ENCODE measurements around the gene PSMB10.
A peak's percentile ranks its signal among the peaks of the same experiment; 100 is the strongest.
"Not testable (repeated sequence)": the region's sequence is repeated elsewhere in the genome, so short reads cannot be mapped to it uniquely, and the experiment has no call there.

Gene PSMB10

DNA sequence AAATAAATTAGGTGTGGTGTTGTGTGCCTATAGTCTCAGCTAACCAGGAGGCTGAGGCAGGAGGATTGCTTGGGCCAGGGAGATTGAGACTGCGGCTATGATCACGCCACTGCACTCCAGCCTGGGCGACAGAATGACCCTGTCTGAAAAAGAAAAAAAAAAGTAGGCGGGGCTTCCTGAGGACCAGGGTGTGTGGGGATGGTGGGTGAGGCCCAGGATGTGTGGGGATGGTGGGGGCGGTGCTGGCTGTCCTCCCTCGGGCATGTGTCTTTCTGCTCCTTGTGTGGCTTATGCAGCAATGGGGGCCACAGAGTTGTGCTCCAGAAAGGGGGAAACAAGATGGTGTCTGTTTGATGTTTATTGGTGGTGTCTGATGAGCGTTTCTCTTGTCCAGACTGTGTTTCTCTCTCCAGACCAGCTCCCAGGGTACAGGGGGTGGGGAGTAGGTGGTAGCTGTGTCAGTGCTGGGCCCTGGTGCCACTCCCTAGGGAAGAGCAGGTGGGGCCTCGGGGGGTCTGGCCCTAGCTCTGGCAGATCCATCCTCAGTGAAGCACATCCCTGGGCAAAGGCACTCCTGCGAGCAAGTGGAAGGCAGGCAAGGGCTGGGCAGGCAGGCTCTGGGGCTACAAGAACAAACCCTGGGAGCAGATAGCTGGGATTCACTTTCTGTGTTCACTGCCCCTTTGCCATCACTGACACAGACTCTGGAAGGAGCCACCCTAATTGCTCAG is 5.0 kb upstream of the PSMB10 start:
- DNase-seq = no peak

DNA sequence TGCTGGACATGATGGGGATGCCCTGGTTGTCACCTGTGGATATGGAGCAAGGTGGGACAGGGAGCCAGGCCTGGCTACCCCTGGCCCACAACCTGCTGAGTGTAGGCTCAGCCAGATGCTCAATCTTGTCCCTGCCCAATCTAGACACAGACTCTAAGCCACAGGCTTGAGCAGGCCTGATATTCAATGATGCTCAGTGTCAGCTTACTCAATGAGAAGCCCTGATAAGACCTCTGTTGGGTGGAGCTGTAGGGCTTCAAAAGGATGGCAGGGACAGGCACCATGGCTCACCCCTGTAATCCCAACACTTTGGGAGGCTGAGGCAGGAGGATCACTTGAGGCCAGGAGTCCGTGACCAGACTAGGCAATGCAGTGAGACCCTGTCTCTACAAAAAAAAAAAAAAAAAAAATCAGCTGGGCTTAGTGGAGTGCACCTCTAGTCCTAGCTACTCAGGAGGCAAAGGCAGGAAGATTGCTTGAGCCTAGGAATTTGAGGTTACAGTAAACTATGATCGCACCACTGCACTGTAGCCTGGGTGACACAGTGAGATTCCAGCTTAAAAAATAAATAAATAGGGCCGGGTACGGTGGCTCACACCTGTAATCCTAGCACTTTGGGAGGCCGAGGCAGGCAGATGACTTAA is 3.9 kb upstream of the PSMB10 start:
- DNase-seq = no peak

DNA sequence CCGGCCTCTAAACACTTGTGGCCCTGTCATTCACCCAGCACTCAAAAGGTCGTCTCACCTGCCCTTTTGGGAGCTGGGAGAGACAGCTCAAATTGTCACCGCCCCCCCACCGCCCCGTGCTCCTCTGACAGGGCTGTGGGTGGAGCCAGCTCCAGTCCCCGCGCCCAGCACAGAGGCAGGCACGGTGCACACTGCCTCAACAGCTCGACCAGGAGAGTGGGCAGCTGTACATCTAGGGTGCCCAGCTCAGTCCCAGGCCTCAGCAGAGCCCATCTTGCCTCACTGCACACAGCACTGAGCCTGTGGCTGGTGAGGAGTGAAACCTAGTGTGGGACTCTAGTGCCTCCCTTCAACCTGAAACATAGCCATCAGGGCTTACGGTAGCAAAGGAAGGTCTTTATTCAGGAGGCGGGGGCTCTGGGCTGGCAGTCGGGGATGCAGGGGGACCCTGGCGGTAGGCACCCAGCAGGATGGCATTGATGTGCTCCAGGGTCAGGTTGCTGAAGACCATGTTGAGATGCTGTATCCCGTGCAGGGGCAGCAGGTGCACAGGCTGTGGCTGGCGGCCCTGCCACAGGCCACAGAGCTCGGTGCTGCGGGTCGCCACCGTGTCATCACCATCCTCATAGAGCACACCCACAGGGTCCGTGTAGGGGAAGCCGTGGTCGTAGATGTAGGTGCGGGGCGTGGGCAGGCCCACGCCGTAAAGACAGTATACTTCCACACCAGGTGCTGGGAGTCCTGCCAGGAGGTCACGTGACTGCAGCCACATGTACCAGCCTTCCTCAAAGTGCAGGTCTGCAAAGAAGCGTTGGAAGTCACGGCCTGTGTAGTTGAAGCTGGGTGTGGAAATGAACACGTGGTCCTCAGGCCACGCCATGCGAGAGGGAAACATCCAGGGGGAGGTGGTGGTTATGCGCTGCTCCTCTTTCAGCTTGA is 3.1 kb upstream of the PSMB10 start:
- DNase-seq = no peak

DNA sequence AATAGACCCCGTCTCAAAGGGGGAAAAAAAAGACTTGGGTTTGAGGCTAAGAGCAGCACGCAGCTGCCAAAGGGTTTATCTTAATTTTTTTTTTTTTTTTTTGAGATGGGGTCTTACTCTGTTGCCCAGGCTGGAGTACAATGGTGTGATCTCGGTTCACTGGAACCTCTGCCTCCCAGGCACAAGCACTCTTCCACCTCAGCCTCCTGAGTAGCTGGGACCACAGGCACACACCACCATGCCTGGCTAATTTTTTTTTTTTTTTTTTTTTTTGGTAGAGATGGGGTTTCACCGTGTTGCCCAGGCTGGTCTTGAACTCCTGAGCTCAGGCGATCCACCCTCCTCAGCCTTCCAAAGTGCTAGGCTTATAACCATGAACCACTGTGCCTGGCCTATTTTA is 1.1 kb upstream of the PSMB10 start:
- DNase-seq = not testable (repeated sequence)

DNA sequence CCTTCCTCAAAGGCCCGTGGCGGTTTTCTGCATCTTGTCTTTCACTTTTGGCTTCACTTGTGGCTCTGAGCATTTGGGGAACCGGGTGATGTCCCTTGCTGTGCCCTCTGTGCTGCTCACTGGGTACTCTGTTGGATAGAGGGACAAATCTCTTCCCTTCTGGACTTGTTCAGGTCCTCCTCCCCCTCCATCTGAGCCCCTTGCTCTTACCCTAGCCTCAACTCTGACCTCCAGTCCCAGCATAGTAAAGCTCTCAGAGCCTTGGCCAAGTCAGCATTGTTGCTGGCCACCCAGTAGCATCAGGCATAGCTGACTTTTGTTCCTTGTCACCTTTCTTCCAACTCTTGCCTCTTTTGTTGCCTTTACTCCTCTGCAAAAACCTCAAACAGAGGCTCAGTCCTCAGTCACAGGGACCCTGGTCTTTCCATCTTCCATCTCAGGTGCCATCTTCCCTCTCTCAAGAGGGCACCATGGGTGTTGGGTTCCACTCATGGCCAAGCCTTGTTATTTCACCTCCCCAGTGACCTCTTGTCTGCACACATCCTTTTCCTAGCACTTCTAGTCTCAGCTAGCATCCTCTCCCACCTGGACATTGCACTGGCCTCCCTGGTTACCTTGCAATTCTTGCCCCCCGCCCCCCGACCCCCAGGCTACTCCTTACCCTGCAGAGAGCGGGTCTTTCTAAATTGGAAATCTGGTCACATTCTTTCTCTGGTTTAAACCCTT is 393 bp upstream of the PSMB10 start:
- no peak for DNase-seq

DNA sequence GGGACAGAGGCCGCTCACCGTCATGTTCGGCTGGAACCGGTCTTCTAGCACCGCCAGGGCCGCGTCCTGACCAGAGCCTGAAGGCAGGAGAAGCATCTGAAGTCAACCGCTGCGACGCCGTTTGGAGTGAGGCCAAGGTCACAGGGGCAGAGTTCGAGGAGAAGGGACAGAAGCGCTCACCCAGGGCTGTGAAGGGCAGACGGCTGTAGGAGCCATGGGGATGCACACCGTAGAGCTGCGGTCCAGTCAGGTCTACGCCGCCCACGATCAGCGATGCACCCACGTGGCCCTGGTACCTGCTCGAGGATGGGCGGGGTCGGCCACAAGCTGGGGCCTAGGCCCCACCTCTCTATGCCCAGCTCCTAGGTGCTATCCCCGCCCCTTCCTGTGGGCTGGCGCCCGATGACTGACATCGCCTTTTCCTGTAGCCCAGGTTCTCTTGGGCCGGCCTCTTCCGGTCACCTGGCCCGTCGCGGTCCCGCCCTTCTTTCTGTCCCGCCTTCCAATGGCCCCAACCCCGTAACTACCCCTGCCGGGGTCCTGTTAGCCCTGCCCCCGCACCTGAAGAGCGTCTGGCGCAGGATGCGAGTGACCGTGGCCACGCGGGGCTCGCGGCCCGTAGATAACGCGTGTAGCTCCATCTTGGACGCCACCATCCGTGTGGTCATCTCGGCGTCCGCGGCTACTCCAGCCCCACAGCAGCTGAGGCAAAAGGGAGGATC is 1.1 kb downstream of the PSMB10 start:
- peak; percentile 96 for DNase-seq

DNA sequence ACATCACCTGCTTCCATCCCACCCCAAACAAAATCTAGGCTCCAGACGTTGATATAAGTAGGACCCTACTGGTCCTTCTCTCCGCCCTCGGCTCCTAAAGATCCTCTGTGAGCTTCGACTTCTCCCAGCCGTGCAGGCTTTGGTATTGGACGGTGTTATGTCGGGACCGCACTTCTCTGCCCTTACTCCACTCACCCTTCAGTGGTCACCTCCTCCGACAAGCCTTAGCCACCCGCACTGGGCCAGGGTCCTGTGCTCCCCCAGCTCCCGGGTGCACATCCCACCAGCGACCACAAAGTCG is 1.6 kb downstream of the PSMB10 start:
- no peak for DNase-seq

DNA sequence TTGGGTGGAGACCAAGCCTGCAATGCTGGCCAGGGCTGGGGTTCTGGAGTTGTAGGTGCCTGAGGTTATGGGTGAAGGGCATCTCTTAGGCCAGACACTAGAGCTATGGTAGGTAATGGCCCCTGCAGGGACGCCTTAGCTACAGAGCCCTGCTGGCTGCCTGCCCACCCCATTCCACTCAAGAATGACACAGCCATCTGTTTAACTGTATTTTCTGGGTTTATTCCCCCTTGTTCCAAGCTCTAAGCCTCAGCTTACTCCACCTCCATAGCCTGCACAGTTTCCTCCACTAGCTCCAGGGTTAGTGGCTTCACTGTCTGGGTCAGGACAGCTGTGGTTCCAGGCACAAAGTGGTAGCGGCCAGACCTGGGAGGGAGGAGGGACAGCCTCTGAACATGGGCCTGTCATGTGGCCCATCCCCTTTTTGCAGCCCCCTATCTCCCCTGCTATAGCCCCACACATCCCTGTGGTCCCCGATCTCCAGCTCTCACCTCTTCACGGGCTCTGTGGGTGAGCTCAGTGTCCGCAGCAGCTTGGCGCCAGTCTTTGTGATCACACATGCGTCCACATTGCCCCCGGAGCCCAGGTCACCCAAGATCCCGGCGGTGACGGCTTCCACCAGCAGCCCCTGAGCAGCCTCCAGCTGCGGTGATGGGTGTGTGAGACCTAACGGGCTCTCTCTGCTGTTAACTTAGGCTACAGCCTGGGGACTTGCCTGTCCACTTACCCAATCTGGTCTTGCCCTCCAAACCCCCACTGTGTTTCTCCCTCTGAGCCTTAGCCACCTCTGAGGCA is 2.1 kb downstream of the PSMB10 start:
- no peak for DNase-seq

DNA sequence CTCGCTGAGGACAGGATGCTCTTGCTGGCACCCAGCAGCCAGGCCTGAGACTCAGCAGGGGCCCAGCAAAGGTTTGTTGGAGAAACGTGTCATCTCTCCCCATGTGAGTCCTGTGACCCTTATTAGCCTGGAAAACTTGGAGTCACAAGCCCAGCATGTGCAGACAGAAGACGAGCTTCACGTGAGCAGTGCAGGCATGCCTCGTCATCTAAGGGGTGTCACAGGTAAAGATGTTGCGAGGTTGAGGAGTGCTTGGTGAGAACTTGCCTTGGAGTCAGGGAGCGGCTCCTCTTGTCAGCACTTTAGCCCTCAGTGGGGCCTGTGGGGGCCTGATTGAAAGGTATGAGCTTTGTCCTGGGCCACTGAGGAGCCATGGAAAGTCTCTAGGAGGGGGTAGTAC is 2.8 kb downstream of the PSMB10 start:
- DNase-seq = no peak

DNA sequence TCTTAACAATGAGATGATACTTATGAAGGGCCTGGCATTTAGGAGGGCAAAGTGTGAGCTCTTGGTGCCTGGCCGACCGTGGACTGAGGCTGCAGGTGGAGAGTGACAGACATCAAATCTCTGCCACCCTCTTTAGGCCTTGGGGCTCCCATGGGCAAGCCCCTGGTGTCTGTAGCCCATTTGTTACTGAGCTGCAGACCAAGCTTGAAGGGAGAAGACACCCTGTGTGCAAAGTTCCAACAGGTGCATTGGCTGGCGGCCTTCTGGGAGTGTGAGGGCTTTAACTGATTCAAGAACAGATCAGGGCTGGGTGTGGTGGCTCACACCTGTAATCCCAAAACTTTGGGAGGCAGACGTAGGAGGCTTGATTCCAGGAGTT is 4.2 kb downstream of the PSMB10 start:
- no peak for DNase-seq

DNA sequence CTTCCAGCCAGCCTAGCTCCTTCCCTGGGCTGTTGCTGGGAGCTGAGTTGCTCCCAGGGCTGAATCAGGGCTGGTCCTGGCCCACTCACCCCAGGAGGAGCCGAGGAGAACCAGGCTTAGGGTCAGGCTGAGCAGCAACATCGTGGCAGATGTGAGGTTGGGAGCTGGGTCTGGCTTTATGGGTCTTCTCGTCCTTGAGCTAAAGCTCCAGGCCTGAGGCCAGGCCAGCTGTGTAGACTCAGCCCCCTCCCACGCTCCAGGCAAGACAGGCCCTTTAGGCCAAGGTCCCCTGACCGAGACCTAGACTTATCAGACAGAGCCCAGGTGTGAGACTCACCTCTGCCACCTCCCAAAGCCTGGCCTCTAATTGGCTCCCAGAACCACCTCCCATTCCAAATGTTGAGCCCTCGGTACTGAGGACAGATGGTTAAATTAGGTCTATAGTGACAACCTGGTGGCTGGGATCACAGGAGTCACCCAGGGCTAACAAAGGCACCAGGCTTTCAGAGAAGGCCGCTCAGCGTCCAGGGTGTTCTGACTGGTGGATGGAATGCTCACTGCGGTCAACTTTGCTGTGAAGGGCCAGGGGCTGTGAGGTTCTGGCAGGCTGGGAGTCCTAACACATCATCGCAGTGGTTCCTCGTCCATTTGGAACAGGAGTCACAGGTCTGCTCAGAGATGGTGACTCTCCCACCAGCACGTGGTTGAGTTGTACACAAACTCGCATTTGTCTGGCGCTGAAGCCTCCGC is 4.8 kb downstream of the PSMB10 start, which contains the start of gene CTRL:
Gene CTRL (minus strand): TSS at position 151 of the 750 bp plus-strand sequence. CDS start 10 bp downstream, at position 141.
- no peak for DNase-seq

DNA sequence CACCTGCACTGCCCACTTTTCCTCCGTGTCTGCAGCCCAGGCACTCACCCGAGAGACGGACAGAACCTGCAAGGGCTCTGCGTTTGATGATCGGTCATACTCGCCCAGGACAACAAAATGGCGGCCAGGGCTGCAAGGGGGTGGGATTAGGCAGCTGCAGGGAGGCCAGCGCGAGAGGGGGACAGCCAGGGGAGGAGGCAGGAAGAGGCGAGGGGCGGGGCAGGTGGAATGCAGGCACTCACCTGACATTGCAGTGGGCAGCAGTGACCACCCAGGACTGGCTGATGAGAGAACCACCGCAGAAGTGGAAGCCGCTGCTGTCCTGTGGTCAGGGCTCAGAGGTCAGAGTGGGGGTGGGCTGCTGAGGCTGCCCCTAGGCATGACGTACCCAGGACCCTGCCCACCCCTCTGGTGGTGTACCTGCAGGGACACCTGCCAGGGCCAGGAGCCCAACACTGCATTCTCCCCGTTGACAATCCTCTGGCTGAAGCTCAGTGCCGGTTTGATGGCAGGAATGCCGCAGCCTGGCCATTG is 5.9 kb downstream of the PSMB10 start:
- no peak for DNase-seq

DNA sequence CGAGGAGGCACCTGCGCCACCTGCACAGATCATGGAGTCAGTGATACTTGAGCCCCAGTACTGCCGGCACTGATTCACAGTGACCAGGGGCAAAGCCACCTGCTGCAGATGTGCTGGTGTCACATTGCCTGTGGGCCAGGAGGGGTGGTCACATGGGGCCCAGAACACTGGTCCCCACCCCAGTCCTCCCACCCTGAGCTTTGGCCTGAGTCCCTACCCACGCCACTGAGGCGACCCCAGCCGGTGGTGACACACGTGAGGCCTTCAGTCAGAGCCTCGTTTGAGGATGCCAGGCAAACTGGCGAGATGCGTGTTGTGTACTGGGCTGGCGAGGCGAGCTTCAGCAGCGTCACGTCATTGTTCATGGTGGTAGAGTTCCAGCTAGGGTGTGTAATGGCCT is 6.5 kb downstream of the PSMB10 start:
- DNase-seq = no peak

DNA sequence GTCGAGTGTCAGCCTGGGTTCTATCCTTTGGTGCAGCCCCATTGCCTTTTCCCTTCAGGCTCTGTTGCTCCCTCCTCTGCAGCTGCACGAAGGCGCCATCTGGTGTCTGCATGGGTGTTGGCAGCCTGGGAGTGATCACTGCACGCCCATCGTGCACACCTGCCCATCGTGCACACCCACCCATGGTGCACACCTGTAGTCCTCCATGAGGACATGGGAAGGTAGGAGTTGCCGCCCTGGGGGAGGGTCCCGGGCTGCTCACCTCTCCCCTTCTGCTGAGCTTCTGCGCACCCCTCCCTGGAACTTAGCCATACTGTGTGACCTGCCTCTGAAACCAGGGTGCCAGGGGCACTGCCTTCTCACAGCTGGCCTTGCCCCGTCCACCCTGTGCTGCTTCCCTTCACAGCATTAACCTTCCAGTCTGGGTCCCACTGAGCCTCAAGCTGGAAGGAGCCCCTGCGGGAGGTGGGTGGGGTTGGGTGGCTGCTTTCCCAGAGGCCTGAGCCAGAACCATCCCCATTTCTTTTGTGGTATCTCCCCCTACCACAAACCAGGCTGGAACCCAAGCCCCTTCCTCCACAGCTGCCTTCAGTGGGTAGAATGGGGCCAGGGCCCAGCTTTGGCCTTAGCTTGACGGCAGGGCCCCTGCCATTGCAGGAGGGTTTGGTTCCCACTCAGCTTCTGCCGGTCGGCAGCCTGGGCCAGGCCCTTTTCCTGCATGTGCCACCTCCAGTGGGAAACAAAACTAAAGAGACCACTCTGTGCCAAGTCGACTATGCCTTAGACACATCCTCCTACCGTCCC is 7.9 kb downstream of the PSMB10 start:
- DNase-seq = peak; percentile 50

DNA sequence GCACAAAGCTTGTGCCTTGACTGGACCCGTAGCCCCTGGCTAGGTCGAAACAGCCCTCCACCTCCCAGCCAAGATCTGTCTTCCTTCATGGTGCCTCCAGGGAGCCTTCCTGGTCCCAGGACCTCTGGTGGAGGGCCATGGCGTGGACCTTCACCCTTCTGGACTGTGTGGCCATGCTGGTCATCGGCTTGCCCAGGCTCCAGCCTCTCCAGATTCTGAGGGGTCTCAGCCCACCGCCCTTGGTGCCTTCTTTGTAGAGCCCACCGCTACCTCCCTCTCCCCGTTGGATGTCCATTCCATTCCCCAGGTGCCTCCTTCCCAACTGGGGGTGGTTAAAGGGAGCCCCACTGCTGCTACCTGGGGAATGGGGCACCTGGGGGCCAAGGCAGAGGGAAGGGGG is 8.5 kb downstream of the PSMB10 start:
- DNase-seq = no peak

DNA sequence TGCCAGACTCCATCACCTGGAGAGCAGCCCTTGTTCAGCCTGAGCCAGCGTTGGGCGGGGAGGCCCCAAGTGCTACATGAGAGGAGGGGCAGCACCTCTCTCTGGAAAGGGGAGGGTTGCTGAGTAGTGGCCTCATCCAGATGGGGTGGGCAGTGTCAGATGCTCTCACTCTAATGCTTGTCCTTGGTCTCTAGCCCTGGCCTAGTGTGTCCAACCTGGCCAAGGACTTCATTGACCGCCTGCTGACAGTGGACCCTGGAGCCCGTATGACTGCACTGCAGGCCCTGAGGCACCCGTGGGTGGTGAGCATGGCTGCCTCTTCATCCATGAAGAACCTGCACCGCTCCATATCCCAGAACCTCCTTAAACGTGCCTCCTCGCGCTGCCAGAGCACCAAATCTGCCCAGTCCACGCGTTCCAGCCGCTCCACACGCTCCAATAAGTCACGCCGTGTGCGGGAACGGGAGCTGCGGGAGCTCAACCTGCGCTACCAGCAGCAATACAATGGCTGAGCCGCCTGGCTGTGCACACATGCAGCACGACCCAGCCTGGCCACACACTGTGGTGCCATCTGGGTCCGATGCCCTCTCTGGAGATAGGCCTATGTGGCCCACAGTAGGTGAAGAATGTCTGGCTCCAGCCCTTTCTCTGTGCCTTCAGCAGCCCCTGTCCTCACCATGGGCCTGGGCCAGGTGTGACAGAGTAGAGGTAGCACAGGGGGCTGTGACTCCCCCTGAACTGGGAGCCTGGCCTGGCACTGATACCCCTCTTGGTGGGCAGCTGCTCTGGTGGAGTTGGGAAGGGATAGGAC is 9.3 kb downstream of the PSMB10 start:
- no peak for DNase-seq

DNA sequence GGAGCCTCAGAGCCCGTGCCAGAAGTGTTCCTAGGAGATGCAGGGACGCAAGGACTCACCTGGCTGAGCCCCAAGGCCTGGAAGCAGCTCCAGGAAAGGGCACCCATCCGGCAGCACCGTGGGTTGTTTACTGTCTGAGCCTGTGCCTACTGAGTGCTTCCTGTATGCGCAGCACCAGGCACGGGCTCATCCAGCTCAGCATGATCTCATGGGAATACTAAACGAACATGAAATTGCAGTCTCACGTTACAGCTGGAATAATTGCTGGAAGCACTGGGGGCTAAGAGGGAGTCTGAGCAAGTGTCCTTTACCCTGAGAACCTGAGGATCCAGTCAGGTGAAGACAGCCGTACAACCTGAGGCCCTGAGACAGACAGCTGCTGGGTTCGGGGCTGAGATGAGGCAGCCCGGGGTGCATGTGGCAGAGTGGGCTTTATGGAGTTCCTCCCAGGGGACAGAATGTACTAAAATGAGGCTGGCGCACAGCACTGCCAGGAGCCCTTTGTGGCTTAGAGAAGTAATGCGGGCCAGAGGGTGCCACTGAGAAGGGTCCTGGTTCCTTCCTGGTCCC is 10.4 kb downstream of the PSMB10 start:
- peak; percentile 75 for DNase-seq

DNA sequence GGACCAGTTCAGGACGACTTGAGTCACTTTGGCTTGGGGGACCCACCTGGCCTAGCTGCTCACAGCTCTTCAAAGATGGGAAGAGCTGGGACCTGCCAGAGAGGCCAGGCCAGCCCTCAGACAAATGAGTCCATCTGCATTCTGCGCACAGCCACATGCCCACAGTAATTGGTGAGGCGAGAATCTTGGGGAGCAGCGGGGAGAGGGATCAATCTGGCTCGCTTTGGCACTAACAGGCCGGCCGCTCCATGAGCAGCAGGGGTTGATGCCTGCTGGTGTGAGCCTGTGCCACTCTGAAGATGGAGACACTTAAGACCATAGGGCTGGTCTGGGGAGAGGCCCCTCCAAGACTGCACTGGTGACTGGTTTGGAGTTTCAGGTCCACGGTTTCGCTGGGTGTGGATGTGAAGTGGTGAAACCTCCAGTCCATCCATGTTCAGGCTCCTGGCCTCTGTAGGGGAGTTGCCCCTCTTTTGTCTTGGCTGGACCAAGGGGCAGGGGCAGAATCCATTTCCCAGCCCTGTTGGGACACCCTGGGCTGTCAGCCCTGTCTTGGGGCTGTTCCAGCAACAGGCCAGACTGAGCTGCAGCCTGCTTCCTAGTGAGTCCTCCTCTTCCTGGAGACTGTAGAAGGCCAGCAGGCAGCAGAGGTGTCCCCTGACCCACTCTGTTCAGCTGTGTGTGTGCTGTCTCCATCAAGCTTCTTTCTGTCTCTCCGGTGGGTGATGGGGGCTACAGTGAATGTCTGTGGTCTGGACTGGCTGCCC is 12.3 kb downstream of the PSMB10 start:
- no peak for DNase-seq

All from NCI-H510A (cell line).